ENCODE data around the gene SLC16A4.

SLC16A4 gene

GRCh38 chr1:110337704-110338308 lies 53.0 kb downstream of the SLC16A4 start:
- H3K9me3 Mint-ChIP-seq = no peaks in the 10 kb centered on the region
- peaks cover 37% of the 10 kb centered on the region for H3K4me1 Mint-ChIP-seq
- no peak overlapping the region for H3K27ac Mint-ChIP-seq
- H3K36me3 Mint-ChIP-seq = peaks cover 28% of the 10 kb centered on the region
- no peak overlapping the region for H3K4me3 Mint-ChIP-seq
- no peaks in the 10 kb centered on the region for H3K27me3 Mint-ChIP-seq
- no peak for ATAC-seq

DNA sequence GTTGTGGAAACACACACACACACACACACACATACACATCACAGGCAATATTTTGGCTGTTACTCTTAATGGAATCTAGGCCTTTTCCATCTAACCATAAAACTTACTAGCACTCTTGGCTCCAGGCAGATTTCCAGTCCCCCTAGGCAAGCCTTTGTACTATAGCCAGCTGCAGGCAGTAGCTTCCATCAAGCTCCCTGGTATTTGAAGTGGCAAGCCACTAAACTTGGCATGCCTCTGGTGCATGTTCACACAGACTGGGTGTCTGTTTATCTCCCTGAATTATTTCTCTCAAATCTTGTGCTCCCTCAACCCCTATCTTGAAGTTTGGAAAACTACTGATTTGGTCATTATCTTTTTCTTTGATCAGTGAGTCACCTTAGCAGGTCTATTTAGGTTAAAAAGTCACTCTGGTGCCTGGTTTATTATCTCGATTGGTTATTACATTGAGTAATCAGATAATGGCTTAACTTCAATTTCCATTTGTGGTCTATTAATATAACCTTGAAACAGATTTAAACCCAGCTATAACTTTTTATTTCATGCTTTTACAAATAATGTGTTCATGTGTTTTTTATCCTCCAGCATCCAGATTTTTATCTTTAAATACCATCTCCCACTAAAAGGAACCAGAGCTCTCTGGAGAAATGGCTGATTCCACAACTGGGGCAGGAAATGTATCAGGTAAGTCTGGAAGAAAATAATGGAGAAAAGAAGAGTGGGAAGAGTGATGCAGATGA lies 54.4 kb downstream of the SLC16A4 start:
- no peak for ATAC-seq
- H3K9me3 Mint-ChIP-seq = no peaks in the 10 kb centered on the region
- H3K27me3 Mint-ChIP-seq = no peaks in the 10 kb centered on the region
- peak overlapping the region; percentile 56 for H3K4me3 Mint-ChIP-seq
- H3K27ac Mint-ChIP-seq = no peak overlapping the region
- peaks cover 27% of the 10 kb centered on the region for H3K4me1 Mint-ChIP-seq
- peaks cover 16% of the 10 kb centered on the region for H3K36me3 Mint-ChIP-seq

DNA sequence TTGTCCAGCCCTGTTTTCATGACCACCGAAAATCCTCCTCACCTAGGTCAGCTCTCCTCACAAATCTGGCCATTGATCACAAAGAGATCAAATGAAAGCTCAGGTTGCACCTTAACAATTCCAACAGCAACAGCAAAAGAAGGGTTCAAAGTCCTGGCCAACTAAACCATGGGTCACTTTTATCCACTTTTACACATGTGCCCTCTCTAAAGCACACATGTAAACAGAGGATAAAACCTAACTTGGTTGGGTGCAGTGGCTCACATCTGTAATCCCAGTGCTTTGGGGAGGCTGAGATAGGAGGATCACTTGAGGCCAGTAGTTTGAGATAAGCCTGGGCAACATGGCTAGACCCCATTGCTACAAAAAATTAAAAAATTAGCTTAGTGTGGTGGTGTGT lies 55.6 kb downstream of the SLC16A4 start:
- no peak for ATAC-seq
- H3K9me3 Mint-ChIP-seq = no peaks in the 10 kb centered on the region
- no peaks in the 10 kb centered on the region for H3K27me3 Mint-ChIP-seq
- peaks cover 15% of the 10 kb centered on the region for H3K4me1 Mint-ChIP-seq
- H3K36me3 Mint-ChIP-seq = peaks cover 4% of the 10 kb centered on the region
- no peak overlapping the region for H3K4me3 Mint-ChIP-seq
- no peak overlapping the region for H3K27ac Mint-ChIP-seq

DNA sequence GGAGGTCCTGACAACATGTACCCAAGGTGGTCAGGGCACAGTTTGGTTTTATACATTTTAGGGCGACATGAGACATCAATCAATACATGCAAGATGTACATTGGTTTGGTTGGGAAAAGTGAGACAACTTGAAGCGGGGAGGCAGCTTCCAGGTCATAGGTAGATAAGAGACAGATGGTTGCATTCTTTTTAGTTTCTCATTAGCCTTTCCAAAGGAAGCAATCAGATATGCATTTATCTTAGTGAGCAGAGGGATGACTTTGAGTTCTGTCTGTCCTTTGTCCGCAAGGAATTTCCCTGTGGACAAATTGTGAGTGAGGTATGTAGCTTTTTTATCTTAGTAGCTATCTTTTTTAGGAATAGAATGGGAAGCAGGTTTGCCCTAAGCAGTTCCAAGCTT lies 62.1 kb downstream of the SLC16A4 start:
- Mint-ChIP-seq H3K27me3 (no peaks in the 10 kb centered on the region), H3K36me3 (no peaks in the 10 kb centered on the region), H3K4me1 (no peaks in the 10 kb centered on the region), H3K4me3 (no peak overlapping the region), H3K9me3 (no peaks in the 10 kb centered on the region), H3K27ac (no peak overlapping the region)
- ATAC-seq = no peak

DNA sequence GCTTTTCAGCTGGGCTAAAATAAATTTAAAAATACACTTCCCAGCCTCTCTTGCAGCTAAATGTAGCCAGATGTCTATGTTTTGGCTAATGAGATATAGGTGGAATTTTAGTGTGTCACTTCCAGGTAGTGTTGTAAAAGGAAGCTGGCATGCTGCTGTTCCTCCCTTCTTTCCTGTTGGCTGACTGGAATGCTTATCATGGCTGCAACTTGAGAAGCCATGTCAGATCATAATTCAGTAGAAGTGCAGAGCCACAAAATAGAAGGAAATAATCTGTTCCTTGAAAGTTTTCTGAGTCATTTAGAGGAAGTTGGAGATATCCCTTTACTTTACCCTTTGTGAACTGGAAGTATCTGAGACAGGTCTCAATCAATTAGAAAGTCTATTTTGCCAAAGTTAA lies 62.6 kb downstream of the SLC16A4 start:
- no peak overlapping the region for H3K4me3 Mint-ChIP-seq
- H3K9me3 Mint-ChIP-seq = no peaks in the 10 kb centered on the region
- ATAC-seq = no peak
- no peaks in the 10 kb centered on the region for H3K36me3 Mint-ChIP-seq
- no peaks in the 10 kb centered on the region for H3K4me1 Mint-ChIP-seq
- no peaks in the 10 kb centered on the region for H3K27me3 Mint-ChIP-seq
- H3K27ac Mint-ChIP-seq = no peak overlapping the region

GRCh38 chr1:110326826-110327225 lies 64.0 kb downstream of the SLC16A4 start:
- H3K4me1 Mint-ChIP-seq = no peaks in the 10 kb centered on the region
- no peaks in the 10 kb centered on the region for H3K9me3 Mint-ChIP-seq
- no peak overlapping the region for H3K27ac Mint-ChIP-seq

GRCh38 chr1:110324667-110325066 lies 66.2 kb downstream of the SLC16A4 start:
- H3K27me3 Mint-ChIP-seq = no peaks in the 10 kb centered on the region
- peaks cover under 1% of the 10 kb centered on the region for H3K9me3 Mint-ChIP-seq
- H3K36me3 Mint-ChIP-seq = peaks cover 1% of the 10 kb centered on the region
- no peak for ATAC-seq
- H3K4me3 Mint-ChIP-seq = no peak overlapping the region
- H3K27ac Mint-ChIP-seq = no peak overlapping the region
- H3K4me1 Mint-ChIP-seq = no peaks in the 10 kb centered on the region

More at GRCh38 chr1:110326826-110327225, 64.0 kb downstream of the SLC16A4 start:
- H3K36me3 Mint-ChIP-seq = no peaks in the 10 kb centered on the region
- H3K4me3 Mint-ChIP-seq = no peak overlapping the region
- H3K27me3 Mint-ChIP-seq = no peaks in the 10 kb centered on the region
- ATAC-seq = no peak

DNA sequence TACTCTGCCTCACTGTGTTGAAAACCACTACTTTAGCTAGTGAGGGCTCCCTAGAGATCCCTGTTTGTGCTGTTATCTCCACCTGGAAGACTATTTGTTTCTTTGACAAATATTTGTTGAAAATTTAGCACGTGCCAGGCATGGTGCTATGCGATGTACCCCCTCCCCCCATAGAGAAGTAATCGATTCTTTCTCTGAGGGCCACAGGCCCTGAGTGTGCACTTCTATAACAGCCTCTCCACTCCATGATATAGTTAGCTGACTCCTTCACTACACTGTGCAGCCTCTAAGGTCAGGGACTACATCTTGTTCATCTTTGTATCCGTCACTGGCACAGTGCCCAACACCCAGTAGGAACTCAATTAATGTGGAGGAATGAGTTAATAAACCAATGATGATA lies 69.0 kb downstream of the SLC16A4 start:
- peaks cover 2% of the 10 kb centered on the region for H3K9me3 Mint-ChIP-seq
- H3K4me1 Mint-ChIP-seq = no peaks in the 10 kb centered on the region
- no peaks in the 10 kb centered on the region for H3K27me3 Mint-ChIP-seq
- peaks cover 5% of the 10 kb centered on the region for H3K36me3 Mint-ChIP-seq
- no peak overlapping the region for H3K27ac Mint-ChIP-seq
- H3K4me3 Mint-ChIP-seq = no peak overlapping the region
- no peak for ATAC-seq

GRCh38 chr1:110321045-110321444 lies 69.8 kb downstream of the SLC16A4 start:
- Mint-ChIP-seq H3K9me3 (peaks cover 2% of the 10 kb centered on the region), H3K27me3 (no peaks in the 10 kb centered on the region), H3K36me3 (peaks cover 5% of the 10 kb centered on the region), H3K27ac (no peak overlapping the region), H3K4me1 (no peaks in the 10 kb centered on the region), H3K4me3 (no peak overlapping the region)
- ATAC-seq = no peak

DNA sequence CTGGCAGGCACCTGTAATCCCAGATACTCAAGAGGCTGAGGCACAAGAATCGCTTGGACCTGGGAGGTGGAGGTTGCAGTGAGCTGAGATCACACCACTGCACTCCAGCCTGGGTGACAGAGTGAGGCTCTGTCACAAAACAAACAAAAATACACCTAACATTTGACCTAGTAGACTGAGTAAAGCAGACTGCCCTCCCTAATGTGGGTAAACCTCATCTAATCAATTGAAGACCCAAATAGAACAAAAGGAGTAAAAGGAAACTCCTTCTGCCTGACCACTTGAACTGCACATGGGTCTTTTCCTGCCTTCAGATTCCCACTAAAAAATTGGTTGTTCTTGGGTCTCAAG lies 70.7 kb downstream of the SLC16A4 start:
- no peak for ATAC-seq
- no peak overlapping the region for H3K4me3 Mint-ChIP-seq
- H3K36me3 Mint-ChIP-seq = peaks cover 5% of the 10 kb centered on the region
- no peaks in the 10 kb centered on the region for H3K4me1 Mint-ChIP-seq
- H3K27ac Mint-ChIP-seq = no peak overlapping the region
- H3K9me3 Mint-ChIP-seq = peaks cover 2% of the 10 kb centered on the region
- no peaks in the 10 kb centered on the region for H3K27me3 Mint-ChIP-seq

- H3K4me3 Mint-ChIP-seq = no peak overlapping the region
- no peaks in the 10 kb centered on the region for H3K4me1 Mint-ChIP-seq
- no peak for ATAC-seq
- no peak overlapping the region for H3K27ac Mint-ChIP-seq
- peaks cover 2% of the 10 kb centered on the region for H3K9me3 Mint-ChIP-seq
- H3K27me3 Mint-ChIP-seq = no peaks in the 10 kb centered on the region
- peaks cover 5% of the 10 kb centered on the region for H3K36me3 Mint-ChIP-seq
Measured at GRCh38 chr1:110319332-110320167, 71.3 kb downstream of the SLC16A4 start.

DNA sequence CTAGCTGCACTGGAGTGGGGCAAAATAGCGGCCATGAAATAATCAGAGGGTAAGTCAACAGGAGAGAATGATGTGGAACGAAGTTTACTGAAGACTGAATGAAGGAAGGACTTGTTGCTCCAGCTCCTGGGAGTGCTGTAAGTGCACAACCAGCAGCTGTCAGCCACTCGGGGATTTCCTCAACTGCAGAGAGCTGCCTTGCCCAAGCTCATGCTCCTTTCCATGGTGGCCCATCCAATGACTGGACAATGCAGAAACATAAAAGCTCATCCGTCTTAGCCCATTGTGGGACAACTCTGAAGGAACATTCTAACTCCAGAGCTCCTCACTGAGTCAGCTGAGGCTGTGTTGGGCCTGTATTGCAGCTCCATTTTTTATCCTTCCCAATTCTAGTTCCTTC lies 72.8 kb downstream of the SLC16A4 start:
- no peaks in the 10 kb centered on the region for H3K4me1 Mint-ChIP-seq
- H3K27me3 Mint-ChIP-seq = no peaks in the 10 kb centered on the region
- no peak for ATAC-seq
- H3K36me3 Mint-ChIP-seq = peaks cover 5% of the 10 kb centered on the region
- no peak overlapping the region for H3K4me3 Mint-ChIP-seq
- H3K9me3 Mint-ChIP-seq = peaks cover 2% of the 10 kb centered on the region
- no peak overlapping the region for H3K27ac Mint-ChIP-seq

GRCh38 chr1:110316735-110317134 lies 74.1 kb downstream of the SLC16A4 start:
- no peak for ATAC-seq
- Mint-ChIP-seq H3K4me3 (no peak overlapping the region), H3K27ac (no peak overlapping the region), H3K27me3 (no peaks in the 10 kb centered on the region), H3K9me3 (peaks cover 2% of the 10 kb centered on the region), H3K4me1 (peaks cover 8% of the 10 kb centered on the region), H3K36me3 (peaks cover 5% of the 10 kb centered on the region)

All from stimulated activated memory B cell treated with anti-CD40 and anti-IgM and Interleukin-4, amounts not matched to agents 10 μg/mL and 1 μg/mL and 100 μg/mL, for 72 hours (primary cell).